ENCODE results near the gene TXNDC15. TPM values are rescaled to one million over a fixed set of nuclear protein-coding genes. Genes with fewer than 3 reads are reported as not detected.
"Not testable (repeated sequence)": the region's sequence is repeated elsewhere in the genome, so short reads cannot be mapped to it uniquely, and the experiment has no call there.

TXNDC15 gene
- total and polyA plus RNA-seq, 8 donors: 61.7 to 88.9 (median 75.7) TPM

DNA sequence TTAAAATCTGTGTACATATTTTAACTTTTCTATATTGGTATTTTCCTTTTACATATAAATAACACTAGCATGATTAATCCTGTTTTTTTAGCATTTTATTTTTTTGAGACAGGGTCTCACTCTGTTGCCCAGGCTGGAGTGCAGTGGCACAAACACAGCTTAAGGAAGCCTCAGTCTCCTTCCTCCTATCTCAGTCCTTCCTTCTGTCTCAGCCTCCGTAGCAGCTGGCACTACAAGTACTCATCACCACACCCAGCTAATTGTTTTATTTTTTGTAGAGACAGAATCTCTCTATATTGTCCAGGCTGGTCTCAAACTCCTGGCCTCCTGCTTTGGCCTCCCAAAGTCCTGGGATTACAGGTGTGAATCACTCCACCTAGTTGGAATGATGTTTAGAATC, 29.9 kb upstream of the TXNDC15 start:
- Histone ChIP-seq H3K36me3 (peaks cover 0 to 34% of the 10 kb centered on the region in 2 donors), H3K27ac (peak overlapping the region in 1 of 2 donors; percentile 97), H3K9me3 (no peaks in the 10 kb centered on the region), H3K4me1 (peaks cover 12 to 29% of the 10 kb centered on the region in 2 donors), H3K27me3 (no peaks in the 10 kb centered on the region), H3K4me3 (no peak overlapping the region)
- ATAC-seq: no peak
- no peak for DNase-seq
- intact Hi-C loops (cut with DNase I): no loop called here
- no peak for TF ChIP-seq CTCF (IDR thresholded peaks at IDR 0.05)

DNA sequence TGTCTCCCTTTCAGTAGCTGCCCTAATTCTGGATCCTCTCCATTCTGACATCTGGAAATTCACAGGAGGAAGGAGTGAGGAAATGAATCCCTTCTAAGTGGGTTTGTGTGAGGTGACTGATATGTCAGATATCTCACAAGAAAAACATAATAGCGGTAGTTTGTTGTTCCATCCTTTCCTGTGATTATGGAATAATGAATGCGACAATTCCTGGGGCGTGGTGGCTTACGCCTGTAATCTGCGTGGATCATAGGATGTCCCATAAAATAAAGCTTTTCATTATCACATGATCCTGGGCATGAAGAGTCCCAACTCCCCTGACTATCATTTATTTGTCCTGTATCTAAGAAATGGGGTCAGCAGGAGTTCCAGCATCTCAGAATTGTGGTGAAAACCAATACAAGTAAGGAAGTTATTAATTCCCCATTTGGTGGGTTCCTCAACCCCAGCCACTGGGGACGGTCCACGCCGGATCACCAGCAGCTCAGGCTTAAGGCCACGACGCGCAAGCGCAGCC, 28.8 kb upstream of the TXNDC15 start:
- H3K27me3 ChIP-seq: no peaks in the 10 kb centered on the region
- no peak for ATAC-seq
- intact Hi-C loops (cut with DNase I): no loop called here

GRCh38 chr5:134845852-134846640, 28.1 kb upstream of the TXNDC15 start, which contains the start of gene C5orf24:
C5orf24 (plus strand) TSS chr5:134845968; CDS start chr5:134854901, 8,933 bp downstream.
- H3K36me3 ChIP-seq: peaks cover 0 to 33% of the 10 kb centered on the region in 2 donors
- ATAC-seq (peak; percentile 98), DNase-seq (peak; percentile 95 to 99 (median 96))
- intact Hi-C loops (cut with DNase I): no loop called here
- H3K4me1 ChIP-seq: peaks cover 12 to 46% of the 10 kb centered on the region in 2 donors
- no peaks in the 10 kb centered on the region for H3K9me3 ChIP-seq
- TF ChIP-seq CTCF (IDR thresholded peaks at IDR 0.05): no peak
- H3K27me3 ChIP-seq: no peaks in the 10 kb centered on the region
- H3K27ac ChIP-seq: peak within 1 kb of the TSS; percentile 96 to 97
- H3K4me3 ChIP-seq: peak within 1 kb of the TSS; percentile 82 to 98

More for the DNA sequence above, 28.8 kb upstream of the TXNDC15 start:
- TF ChIP-seq CTCF (IDR thresholded peaks at IDR 0.05): no peak
- DNase-seq: peak in 1 of 4 donors; percentile 12
- Histone ChIP-seq H3K4me3 (peak overlapping the region in 1 of 2 donors; percentile 82), H3K27ac (peak overlapping the region; percentile 96 to 97), H3K36me3 (peaks cover 0 to 36% of the 10 kb centered on the region in 2 donors), H3K9me3 (no peaks in the 10 kb centered on the region), H3K4me1 (peaks cover 12 to 39% of the 10 kb centered on the region in 2 donors)

DNA sequence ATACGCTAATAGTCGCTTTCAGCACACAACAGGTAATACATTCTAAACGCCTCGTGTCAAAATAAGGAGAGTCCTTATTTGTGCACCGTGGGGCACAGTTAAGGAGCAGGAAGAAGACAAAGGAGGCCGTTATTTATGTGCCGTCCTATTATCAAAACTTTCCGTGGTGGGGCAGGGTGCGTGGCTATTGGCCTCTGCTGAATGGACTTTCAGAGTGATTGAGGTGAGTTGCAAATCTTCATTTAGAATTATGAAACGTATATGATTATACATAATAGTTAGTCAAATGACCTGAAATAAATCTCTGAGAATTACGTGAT, 27.6 kb upstream of the TXNDC15 start:
- Histone ChIP-seq H3K27ac (peak overlapping the region; percentile 96 to 97), H3K36me3 (peaks cover 0 to 31% of the 10 kb centered on the region in 2 donors), H3K4me1 (peaks cover 12 to 51% of the 10 kb centered on the region in 2 donors), H3K27me3 (no peaks in the 10 kb centered on the region), H3K4me3 (peak overlapping the region; percentile 82 to 98), H3K9me3 (no peaks in the 10 kb centered on the region)
- DNase-seq (peak in 2 of 4 donors; percentile 10 to 23), ATAC-seq (peak; percentile 14)
- no peak for TF ChIP-seq CTCF (IDR thresholded peaks at IDR 0.05)
- intact Hi-C loops (cut with DNase I): no loop called here

DNA sequence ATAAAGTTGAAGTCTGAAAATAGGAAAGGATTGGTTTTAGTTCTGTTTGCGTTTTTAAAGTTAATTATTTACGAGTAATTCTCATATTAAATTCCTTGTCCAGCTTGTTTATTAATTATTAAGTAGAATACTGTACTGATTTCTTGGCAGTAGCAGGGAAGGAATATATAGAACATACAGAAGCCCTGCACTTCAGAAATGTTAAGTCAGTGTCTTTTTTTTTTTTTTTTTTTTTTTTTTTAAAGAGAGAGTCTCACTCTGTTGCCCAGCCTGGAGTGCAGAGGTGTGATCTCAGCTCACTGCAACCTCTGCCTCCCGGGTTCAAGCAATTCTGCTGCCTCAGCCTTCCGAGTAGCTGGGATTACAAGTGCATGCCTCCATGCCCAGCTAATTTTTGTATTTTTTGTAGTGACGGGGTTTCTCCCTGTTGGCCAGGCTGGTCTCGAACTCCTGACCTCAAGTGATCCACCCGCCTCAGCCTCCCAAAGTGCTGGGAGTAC, 24.7 kb upstream of the TXNDC15 start:
- Histone ChIP-seq H3K4me1 (peaks cover 12 to 56% of the 10 kb centered on the region in 2 donors), H3K36me3 (peaks cover 0 to 43% of the 10 kb centered on the region in 2 donors)
- H3K9me3 ChIP-seq; DNase-seq; H3K27ac ChIP-seq; H3K4me3 ChIP-seq; H3K27me3 ChIP-seq; intact Hi-C loops (cut with DNase I); ATAC-seq: not testable (repeated sequence)
